Spleen (tissue), 13 donors: ENCODE measurements around the gene GYS1. TPM values are rescaled to one million over a fixed set of nuclear protein-coding genes. Genes with fewer than 3 reads are reported as not detected.
"Not testable (repeated sequence)": the region's sequence is repeated elsewhere in the genome, so short reads cannot be mapped to it uniquely, and the experiment has no call there.

Source experiments
- DNase-seq: peaks from one replicate; pipeline ENCODE4 v3.0.0-alpha.2; 2020
- H3K27ac ChIP-seq, 8 donors: fragments of 200-600 bp; sonication (generic) in 7 of 8; 1 replicate in 4 of 8; 2 replicates in 4 of 8; pipeline versions ENCODE4 v1.5.0 to v1.8.0; 2016 to 2021; ENCODE audit warnings: inconsistent platforms in 4 of 8, mild to moderate bottlenecking in 4 of 8, moderate library complexity in 1 of 8
- H3K27me3 ChIP-seq, 7 donors: fragments of 200-600 bp; sonication (generic) in 6 of 7; replicated peaks in 1 of 7; 1 replicate in 4 of 7; 2 replicates in 3 of 7; pipeline versions ENCODE4 v1.5.0 to v1.8.0; 2016 to 2021; ENCODE audit warnings: inconsistent platforms in 3 of 7, mild to moderate bottlenecking in 1 of 7
- H3K36me3 ChIP-seq, 6 donors: fragments of 200-600 bp; sonication (generic) in 5 of 6; 1 replicate in 4 of 6; 2 replicates in 2 of 6; pipeline versions ENCODE4 v1.5.0 to v1.8.0; 2016 to 2021; ENCODE audit warnings: inconsistent platforms in 2 of 6
- H3K4me1 ChIP-seq, 6 donors: fragments of 200-600 bp; sonication (generic) in 5 of 6; 1 replicate in 3 of 6; 2 replicates in 3 of 6; pipeline versions ENCODE4 v1.5.0 to v1.8.0; 2016 to 2021; ENCODE audit warnings: inconsistent platforms in 3 of 6
- H3K4me3 ChIP-seq, 8 donors: fragments of 200-600 bp; sonication (generic) in 7 of 8; 1 replicate in 4 of 8; 2 replicates in 4 of 8; pipeline versions ENCODE4 v1.5.0 to v1.8.0; 2016 to 2021; ENCODE audit warnings: inconsistent platforms in 4 of 8, mild to moderate bottlenecking in 4 of 8, moderate library complexity in 2 of 8
- H3K9me3 ChIP-seq, 8 donors: fragments of 200-600 bp; sonication (generic) in 7 of 8; 1 replicate in 4 of 8; 2 replicates in 4 of 8; pipeline versions ENCODE4 v1.5.0 to v1.8.0; 2016 to 2021; ENCODE audit warnings: inconsistent platforms in 4 of 8
- POLR2A ChIP-seq, 3 donors: fragments of 450-650 bp; IDR thresholded peaks; one replicate each; pipeline ENCODE4 v1.5.1; 2017; ENCODE audit warnings: antibody characterized with exemption in 3 of 3, mild to moderate bottlenecking in 1 of 3
- POLR2AphosphoS5 ChIP-seq, 3 donors: sonication (generic); formaldehyde crosslinking; IDR thresholded peaks; one replicate each; pipeline ENCODE4 v1.5.1; 2017; ENCODE audit warnings: antibody characterized with exemption in 3 of 3
- WGBS, 5 donors: extraction: QIAGEN DNeasy Blood & Tissue Kit in 3 of 5; methylation state at CpG; one replicate each; pipeline versions ENCODE4 v1.1.5 to v1.1.7; 2013 to 2018; 5-methylcytosine and 5-hydroxymethylcytosine counted together
- intact Hi-C: fragments of 100-400 bp; cut with DNase I; formaldehyde crosslinking; loops from one replicate; pipeline ENCODE4 v1.15.0; 2023; ENCODE audit warnings: low total_unique reads
- long read RNA-seq, 2 donors: transcript quantifications; one replicate each; lab custom pipeline, GENCODE V29; 2026
- polyA plus RNA-seq, 3 donors: library from polyadenylated mRNA; stranded (reverse); fragments of 200-250 nt; gene quantifications; one replicate each; pipeline ENCODE4 v1.2.1, GENCODE V29; 2013
- total RNA-seq, 7 donors: library from RNA; depleted of rRNA in 3 of 7; stranded (reverse); fragments of >200 nt in 3 of 7; fragmentation: NEBNext Ultra II Directional in 4 of 7; extraction: Animal tissue kit (Norgen Biotek cat#: 25700) in 4 of 7; gene quantifications; one replicate each; pipeline versions ENCODE4 v1.1.0 to v1.2.1, GENCODE V29; 2016 to 2021
- TF ChIP-seq, protein P1 (sequence below), 11 experiments: fragments of 200-600 bp in 7 of 11; fragments of 450-650 bp in 4 of 11; sonication (generic) in 4 of 11; IDR thresholded peaks in 8 of 11; conservative IDR thresholded peaks in 3 of 11; 1 replicate in 7 of 11; 2 replicates in 4 of 11; pipeline versions ENCODE4 v1.4.0 to v1.8.0; 2016 to 2021; ENCODE audit warnings: antibody characterized with exemption in 11 of 11, inconsistent platforms in 4 of 11, mild to moderate bottlenecking in 1 of 11
- donor health status: healthy with polysubstance abuse.
- donor health status: DM: no; HTN: no; CAD: no; lungs with moderate emphysema.
- donor health status: DM: no; HTN: no; CAD: no.
- donor health status: Bipolar disorder and iron deficiency.
- donor health status: healthy.
- donor health status: DM: no; HTN: no; CAD: no.
- donor health status: DM: yes; HTN: yes; CAD: no.

The GYS1 gene
- 10 to 100 TPM; 23.3 to 47.1 (median 32.1) TPM for total RNA-seq
- 10 to 100 TPM; 11.9 to 20.0 (median 15.1) TPM for polyA plus RNA-seq
- long read RNA-seq, donor 1, partial matches to known transcripts, result 0 of 2 reads
- long read RNA-seq, donor 1, other reads (novel, unspliced or antisense), result 0 of 2 reads
- long read RNA-seq, donor 2, partial matches to known transcripts, result 41 of 43 reads
- long read RNA-seq, donor 2, other reads (novel, unspliced or antisense), result 0 of 43 reads

DNA sequence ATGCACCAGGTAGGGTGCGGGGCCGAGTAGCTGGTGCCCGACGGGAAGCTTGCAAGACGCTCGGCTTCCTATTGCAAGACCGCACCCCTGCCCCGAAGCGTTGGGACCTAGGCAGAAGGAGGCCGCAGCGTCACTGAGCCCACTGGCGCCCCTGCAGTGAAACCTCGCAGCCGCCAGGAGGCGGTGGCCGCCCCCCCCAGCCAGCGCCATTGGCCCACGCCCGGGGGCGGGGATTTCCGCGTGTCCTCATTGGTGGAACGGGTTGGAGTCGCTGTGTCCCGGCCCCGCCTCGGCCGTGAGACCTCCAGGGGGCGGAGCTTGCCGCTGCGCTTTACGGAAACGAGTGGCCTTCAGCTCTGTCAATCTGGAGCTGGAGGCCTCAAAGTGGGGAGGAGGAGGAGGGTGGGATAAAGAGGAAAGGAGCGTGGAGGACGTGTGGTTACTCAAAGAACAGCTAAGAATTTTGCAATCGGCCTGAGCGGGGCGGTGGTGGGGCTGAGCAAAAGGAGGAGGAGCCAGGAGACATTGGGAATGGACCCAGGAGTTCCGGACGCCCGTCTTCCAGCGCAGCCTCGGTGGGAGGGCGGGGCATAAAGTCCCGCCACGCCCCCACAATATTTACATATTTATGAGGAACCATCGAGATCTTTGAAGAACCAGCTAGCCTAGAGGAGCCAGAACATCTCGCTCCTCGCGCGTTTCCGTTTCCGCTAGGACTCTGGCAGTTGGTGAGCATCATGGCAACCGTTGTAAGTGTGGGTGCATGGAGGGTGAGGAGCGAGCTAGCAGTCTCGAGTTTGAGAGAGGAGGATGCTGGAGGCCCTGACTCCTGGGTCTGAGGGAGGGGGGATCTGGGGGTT lies at the start of gene GYS1, which contains the start of gene RUVBL2:
Gene GYS1, minus strand, starts transcription at position 135 of the 860 bp plus-strand sequence. CDS start 197 bp downstream, outside the sequence.
Gene RUVBL2, plus strand, starts transcription at position 713 of the 860 bp plus-strand sequence. Its CDS starts 25 bp downstream, at position 738.
- H3K36me3 ChIP-seq, result peaks cover 0 to 29% (median 4%) of the 10 kb centered on the region in 6 donors
- TF ChIP-seq POLR2AphosphoS5 (IDR thresholded peaks at IDR 0.05) (peak; percentile 91 to 96 (median 95)), POLR2A (IDR thresholded peaks at IDR 0.05) (peak in 2 of 3 donors; percentile 36 to 80)
- TF ChIP-seq, protein P1, sequence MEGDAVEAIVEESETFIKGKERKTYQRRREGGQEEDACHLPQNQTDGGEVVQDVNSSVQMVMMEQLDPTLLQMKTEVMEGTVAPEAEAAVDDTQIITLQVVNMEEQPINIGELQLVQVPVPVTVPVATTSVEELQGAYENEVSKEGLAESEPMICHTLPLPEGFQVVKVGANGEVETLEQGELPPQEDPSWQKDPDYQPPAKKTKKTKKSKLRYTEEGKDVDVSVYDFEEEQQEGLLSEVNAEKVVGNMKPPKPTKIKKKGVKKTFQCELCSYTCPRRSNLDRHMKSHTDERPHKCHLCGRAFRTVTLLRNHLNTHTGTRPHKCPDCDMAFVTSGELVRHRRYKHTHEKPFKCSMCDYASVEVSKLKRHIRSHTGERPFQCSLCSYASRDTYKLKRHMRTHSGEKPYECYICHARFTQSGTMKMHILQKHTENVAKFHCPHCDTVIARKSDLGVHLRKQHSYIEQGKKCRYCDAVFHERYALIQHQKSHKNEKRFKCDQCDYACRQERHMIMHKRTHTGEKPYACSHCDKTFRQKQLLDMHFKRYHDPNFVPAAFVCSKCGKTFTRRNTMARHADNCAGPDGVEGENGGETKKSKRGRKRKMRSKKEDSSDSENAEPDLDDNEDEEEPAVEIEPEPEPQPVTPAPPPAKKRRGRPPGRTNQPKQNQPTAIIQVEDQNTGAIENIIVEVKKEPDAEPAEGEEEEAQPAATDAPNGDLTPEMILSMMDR (IDR thresholded peaks at IDR 0.05 in 8 of 11, conservative IDR thresholded peaks at IDR 0.05 in 3 of 11), result peak; percentile 99 to 100 (median 100)
- no peaks in the 10 kb centered on the region for H3K9me3 ChIP-seq
- peaks cover 14 to 61% (median 37%) of the 10 kb centered on the region in 6 donors for H3K4me1 ChIP-seq
- H3K4me3 ChIP-seq, result peak within 1 kb of the TSS; percentile 60 to 90 (median 80)
- intact Hi-C loops, result no loop called here
- no peaks in the 10 kb centered on the region for H3K27me3 ChIP-seq
- H3K27ac ChIP-seq, result peak within 1 kb of the TSS; percentile 80 to 98 (median 94)
- 0% methylated on average over 42 to 56 of the region's 56 CpGs for WGBS, 5 donors
- DNase-seq, result peak; percentile 100

DNA sequence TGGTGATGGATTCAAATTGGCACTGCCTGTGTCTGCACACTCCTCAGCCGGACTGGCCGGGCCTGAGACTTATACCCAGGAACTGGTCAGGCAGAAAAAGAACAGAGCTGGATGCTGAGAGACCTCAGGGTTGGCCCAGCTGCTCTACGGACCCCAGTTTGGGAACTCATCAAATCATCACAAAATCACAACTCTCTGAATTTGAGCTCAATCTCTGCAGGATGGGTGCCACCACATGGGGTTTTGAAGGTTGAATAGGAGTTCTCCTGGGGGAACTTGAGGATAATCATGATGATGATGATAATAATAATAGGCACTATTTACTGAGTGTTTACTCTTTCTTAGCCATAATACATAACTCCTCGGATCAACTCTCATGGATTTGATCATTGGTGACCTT lies 49.6 kb upstream of the GYS1 start:
- H3K4me3 ChIP-seq, H3K27ac ChIP-seq, intact Hi-C loops, H3K9me3 ChIP-seq, H3K36me3 ChIP-seq, DNase-seq, H3K27me3 ChIP-seq, H3K4me1 ChIP-seq: not testable (repeated sequence)
- WGBS, 5 donors, result 82 to 96% (median 85%) methylated on average over 1 to 4 of the region's 4 CpGs

DNA sequence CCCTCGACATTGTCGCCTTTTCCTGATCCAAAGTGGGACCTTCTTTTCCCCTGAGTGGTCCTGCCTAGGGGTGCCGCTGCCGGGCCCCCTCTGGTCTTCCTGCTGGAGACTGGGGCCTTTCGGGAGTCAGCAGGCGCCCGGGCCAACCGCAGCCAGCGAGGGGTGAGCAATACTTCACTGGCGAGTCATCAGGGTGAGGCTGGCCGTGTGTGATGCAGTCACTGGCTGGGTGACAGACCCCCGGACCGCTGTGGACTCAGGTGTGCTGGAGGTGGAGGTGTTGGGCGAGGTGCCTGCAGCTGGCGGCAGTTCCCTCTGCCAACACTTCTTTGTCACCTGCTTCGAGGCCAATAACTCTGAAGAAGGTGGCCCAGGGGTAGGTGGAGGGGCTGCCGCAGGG lies 49.1 kb upstream of the GYS1 start:
- TF ChIP-seq POLR2A (IDR thresholded peaks at IDR 0.05), result no peak
- TF ChIP-seq POLR2AphosphoS5 (IDR thresholded peaks at IDR 0.05), result no peak
- TF ChIP-seq, protein P1 (IDR thresholded peaks at IDR 0.05 in 8 of 11, conservative IDR thresholded peaks at IDR 0.05 in 3 of 11), result no peak
- Histone ChIP-seq H3K4me1 (no peaks in the 10 kb centered on the region), H3K27me3 (no peaks in the 10 kb centered on the region), H3K4me3 (no peak overlapping the region), H3K9me3 (no peaks in the 10 kb centered on the region), H3K27ac (no peak overlapping the region), H3K36me3 (no peaks in the 10 kb centered on the region)
- no peak for DNase-seq
- 80 to 92% (median 84%) methylated on average over 13 to 17 of the region's 17 CpGs for WGBS, 5 donors
- intact Hi-C loops, result no loop called here

DNA sequence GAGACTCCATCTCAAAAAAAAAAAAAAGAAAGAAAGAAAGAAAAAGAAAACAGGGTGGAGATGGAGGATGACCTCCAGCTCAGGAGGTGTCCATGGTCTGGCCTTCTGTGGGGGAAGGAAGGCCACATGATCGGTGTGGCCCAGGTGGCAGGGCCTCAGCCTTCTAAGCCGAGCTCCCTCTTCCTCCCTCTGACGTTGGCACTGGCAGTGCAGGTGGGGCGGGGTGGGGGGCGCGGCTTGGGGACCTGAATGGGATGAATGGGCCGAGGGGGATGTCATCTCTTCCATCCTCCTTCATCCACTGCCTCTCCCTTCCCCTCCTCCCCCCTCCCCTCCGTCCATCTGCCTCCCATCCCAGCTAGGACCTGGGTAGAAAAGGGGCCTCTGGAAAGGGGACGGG lies 46.6 kb upstream of the GYS1 start:
- intact Hi-C loops, H3K9me3 ChIP-seq: not testable (repeated sequence)

DNA sequence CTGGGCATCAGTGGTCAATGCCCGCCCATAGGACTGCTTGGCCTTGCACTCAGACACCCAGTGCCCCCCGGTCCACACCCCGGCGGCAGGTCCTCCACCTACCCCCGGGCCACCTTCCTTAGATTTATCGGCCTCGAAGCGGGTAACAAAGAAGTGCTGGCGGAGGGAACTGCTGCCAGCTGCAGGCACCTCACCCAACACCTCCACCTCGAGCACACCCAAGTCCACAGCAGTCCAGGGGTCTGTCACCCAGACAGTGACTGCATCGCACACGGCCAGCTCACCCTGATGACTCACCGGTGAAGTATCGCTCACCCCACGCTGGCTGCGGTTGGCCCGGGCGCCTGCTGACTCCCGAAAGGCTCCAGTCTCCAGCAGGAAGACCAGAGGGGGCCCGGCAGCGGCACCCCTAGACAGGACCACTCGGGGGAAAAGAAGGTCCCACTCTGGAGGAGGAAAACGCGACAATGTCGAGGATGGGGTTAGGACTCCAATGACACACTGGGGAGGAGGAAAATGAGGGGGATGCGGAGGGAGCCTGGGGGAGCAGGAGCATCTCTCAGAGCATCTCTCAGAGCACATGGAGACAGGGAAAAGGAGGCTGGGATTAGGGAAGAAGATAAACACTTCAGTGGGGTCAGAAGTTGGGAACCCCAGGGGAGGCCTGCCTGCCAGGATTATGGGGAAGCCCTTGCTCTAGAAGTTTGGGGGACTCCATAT lies 45.6 kb upstream of the GYS1 start:
- WGBS, 5 donors, result 86 to 93% (median 88%) methylated on average over 15 to 26 of the region's 26 CpGs
- H3K36me3 ChIP-seq, intact Hi-C loops, H3K27ac ChIP-seq, DNase-seq, H3K4me1 ChIP-seq, H3K4me3 ChIP-seq, H3K27me3 ChIP-seq, H3K9me3 ChIP-seq: not testable (repeated sequence)

More for the DNA sequence above, 46.6 kb upstream of the GYS1 start:
- not testable (repeated sequence) for H3K4me3 ChIP-seq, H3K27ac ChIP-seq, H3K27me3 ChIP-seq, DNase-seq, H3K4me1 ChIP-seq, H3K36me3 ChIP-seq
- WGBS, 5 donors, result 51 to 70% (median 64%) methylated on average over 8 to 9 of the region's 9 CpGs

DNA sequence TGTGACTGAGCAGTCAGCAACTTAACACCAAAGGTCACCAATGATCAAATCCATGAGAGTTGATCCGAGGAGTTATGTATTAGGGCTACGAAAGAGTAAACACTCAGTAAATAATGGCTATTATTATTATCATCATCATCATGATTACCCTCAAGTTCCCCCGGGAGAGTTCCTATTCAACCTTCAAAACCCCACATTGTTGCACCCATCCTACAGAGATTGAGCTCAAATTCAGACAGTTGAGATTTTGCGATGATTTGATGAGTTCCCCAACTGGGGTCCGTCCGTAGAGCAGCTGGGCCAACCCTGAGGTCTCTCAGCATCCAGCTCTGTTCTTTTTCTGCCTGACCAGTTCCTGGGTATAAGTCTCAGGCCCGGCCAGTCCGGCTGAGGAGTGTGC lies 45.0 kb upstream of the GYS1 start:
- DNase-seq, H3K4me1 ChIP-seq, H3K9me3 ChIP-seq, H3K27me3 ChIP-seq, H3K4me3 ChIP-seq, intact Hi-C loops, H3K27ac ChIP-seq, H3K36me3 ChIP-seq: not testable (repeated sequence)
- WGBS, 5 donors, result 88 to 99% (median 93%) methylated on average over 5 to 8 of the region's 8 CpGs
